ENCODE results near the gene PRKG2.

PRKG2 gene

GRCh38 chr4:81221303-81222081, 6.5 kb upstream of the PRKG2 start:
- TF ChIP-seq, protein P1, sequence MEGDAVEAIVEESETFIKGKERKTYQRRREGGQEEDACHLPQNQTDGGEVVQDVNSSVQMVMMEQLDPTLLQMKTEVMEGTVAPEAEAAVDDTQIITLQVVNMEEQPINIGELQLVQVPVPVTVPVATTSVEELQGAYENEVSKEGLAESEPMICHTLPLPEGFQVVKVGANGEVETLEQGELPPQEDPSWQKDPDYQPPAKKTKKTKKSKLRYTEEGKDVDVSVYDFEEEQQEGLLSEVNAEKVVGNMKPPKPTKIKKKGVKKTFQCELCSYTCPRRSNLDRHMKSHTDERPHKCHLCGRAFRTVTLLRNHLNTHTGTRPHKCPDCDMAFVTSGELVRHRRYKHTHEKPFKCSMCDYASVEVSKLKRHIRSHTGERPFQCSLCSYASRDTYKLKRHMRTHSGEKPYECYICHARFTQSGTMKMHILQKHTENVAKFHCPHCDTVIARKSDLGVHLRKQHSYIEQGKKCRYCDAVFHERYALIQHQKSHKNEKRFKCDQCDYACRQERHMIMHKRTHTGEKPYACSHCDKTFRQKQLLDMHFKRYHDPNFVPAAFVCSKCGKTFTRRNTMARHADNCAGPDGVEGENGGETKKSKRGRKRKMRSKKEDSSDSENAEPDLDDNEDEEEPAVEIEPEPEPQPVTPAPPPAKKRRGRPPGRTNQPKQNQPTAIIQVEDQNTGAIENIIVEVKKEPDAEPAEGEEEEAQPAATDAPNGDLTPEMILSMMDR (IDR thresholded peaks at IDR 0.05), result no peak
- Histone ChIP-seq H3K4me3 (no peak overlapping the region), H3K27ac (no peak overlapping the region), H3K9me3 (peaks cover 0 to 5% (median 0%) of the 10 kb centered on the region in 3 donors), H3K27me3 (no peaks in the 10 kb centered on the region), H3K4me1 (no peaks in the 10 kb centered on the region), H3K36me3 (no peaks in the 10 kb centered on the region)
- intact Hi-C loops (cut with DNase I; ENCODE audit: low total_unique reads), result no loop called here
- DNase-seq, result no peak

DNA sequence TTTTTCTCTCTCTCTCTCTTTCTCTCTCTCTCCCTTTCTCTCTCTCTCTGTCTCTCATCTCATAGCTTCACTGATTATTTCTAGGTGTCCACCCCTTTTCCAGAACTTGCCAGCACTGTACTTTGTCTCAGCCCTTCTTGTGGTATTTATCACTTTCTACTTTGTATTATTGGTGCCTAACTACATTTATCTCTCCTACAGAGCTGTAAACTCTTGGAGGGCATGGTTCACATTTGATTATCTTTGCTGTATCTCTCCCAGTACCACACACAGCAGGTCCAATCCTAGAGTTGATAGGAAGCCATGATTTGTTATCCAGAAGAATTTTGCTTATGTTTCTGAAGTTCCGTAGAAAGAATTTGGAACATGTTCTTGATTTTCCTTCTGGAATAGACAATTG, 5.2 kb upstream of the PRKG2 start:
- no peak overlapping the region for H3K4me3 ChIP-seq
- no peak overlapping the region for H3K27ac ChIP-seq
- intact Hi-C loops (cut with DNase I; ENCODE audit: low total_unique reads), result no loop called here
- H3K27me3 ChIP-seq, result peaks cover 0 to under 1% of the 10 kb centered on the region in 2 donors
- TF ChIP-seq, protein P1 (IDR thresholded peaks at IDR 0.05), result no peak
- peaks cover 0 to under 1% (median under 1%) of the 10 kb centered on the region in 4 donors for H3K4me1 ChIP-seq
- DNase-seq, result no peak
- H3K9me3 ChIP-seq, result peaks cover 0 to 5% (median 0%) of the 10 kb centered on the region in 3 donors
- no peaks in the 10 kb centered on the region for H3K36me3 ChIP-seq

GRCh38 chr4:81218206-81218605, 3.2 kb upstream of the PRKG2 start:
- DNase-seq, result no peak
- Histone ChIP-seq H3K4me3 (no peak overlapping the region), H3K36me3 (no peaks in the 10 kb centered on the region), H3K27ac (no peak overlapping the region), H3K4me1 (peaks cover 0 to 13% (median 10%) of the 10 kb centered on the region in 4 donors), H3K9me3 (no peaks in the 10 kb centered on the region), H3K27me3 (peaks cover 0 to 19% of the 10 kb centered on the region in 2 donors)
- intact Hi-C loops (cut with DNase I; ENCODE audit: low total_unique reads), result no loop called here
- TF ChIP-seq, protein P1 (IDR thresholded peaks at IDR 0.05), result no peak

DNA sequence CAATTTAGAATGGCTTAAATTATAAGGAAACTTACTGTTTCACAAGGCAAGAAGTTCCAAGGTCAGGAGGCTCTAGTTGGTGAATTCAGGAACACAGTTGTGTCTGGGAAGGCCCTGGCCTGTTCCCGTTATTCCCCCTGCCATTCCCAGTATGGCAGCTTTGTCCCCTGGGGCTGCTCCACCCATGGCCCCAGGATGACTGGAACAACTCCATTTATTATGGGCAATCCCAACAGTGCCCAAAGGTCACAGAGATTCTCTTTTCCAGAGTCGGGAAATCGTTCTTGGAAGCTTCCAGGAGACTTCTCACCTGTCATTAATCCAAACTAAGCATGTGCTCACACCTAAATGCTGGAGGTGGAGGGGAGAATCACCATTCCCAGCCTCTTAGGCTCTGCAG, 2.8 kb upstream of the PRKG2 start:
- no peak overlapping the region for H3K4me3 ChIP-seq
- TF ChIP-seq, protein P1 (IDR thresholded peaks at IDR 0.05), result no peak
- peaks cover 0 to 19% of the 10 kb centered on the region in 2 donors for H3K27me3 ChIP-seq
- no peaks in the 10 kb centered on the region for H3K9me3 ChIP-seq
- DNase-seq, result no peak
- intact Hi-C loops (cut with DNase I; ENCODE audit: low total_unique reads), result no loop called here
- no peaks in the 10 kb centered on the region for H3K36me3 ChIP-seq
- H3K27ac ChIP-seq, result no peak overlapping the region
- H3K4me1 ChIP-seq, result peaks cover 0 to 13% (median 10%) of the 10 kb centered on the region in 4 donors

DNA sequence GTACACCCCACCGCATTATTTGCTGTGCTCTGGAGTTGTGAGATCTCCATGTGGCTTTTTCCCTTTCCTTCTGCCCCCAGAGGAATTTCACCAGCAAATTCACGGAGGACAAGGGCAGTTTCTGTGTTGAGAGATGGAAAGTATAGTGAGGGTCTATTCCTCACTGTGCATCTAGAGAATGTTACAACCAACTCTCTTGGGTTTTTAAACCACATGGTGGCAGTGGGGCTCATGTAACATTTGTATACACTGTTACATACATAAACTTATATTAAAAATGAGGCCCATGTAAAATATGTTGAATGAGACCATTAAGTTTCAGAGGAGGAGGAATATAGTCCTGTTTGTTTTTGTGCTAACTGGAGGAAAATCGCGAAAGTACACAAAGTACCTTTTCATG, 909 bp upstream of the PRKG2 start:
- no peak overlapping the region for H3K27ac ChIP-seq
- H3K27me3 ChIP-seq, result peaks cover 0 to 19% of the 10 kb centered on the region in 2 donors
- H3K36me3 ChIP-seq, result no peaks in the 10 kb centered on the region
- no peak overlapping the region for H3K4me3 ChIP-seq
- no peaks in the 10 kb centered on the region for H3K9me3 ChIP-seq
- DNase-seq, result no peak
- H3K4me1 ChIP-seq, result peaks cover 0 to 13% (median 10%) of the 10 kb centered on the region in 4 donors
- TF ChIP-seq, protein P1 (IDR thresholded peaks at IDR 0.05), result no peak
- intact Hi-C loops (cut with DNase I; ENCODE audit: low total_unique reads), result no loop called here
